ENCODE measurements around the gene LRIG1. TPM values are rescaled to one million over a fixed set of nuclear protein-coding genes. Genes with fewer than 3 reads are reported as not detected.

Gene LRIG1
- total and polyA plus RNA-seq, 10 of the 15 experiments (the other 5 are each of a cell fraction or from before 2014, with no cell fraction given) = 0.84 to 16.4 (median 8.1) TPM

DNA sequence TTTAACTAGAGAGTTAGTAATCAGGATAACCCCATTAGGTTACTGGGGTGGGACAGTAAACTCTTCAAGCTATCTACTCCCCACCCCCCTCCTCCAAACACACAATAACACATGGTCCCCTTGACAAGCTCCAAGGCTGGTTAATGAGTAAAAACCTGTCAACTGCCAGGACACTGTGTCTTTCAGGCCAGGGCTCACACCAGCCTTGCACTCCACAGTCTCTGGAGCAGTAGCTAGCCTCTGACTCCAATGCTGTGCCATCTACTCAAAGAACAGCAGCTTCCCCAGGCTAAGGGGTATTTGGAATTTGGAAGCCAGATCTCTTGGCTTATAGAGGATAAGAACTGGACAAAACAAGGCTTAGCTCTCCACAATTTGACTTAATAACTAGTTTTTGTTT lies 115.8 kb downstream of the LRIG1 start:
- CTCF ChIA-PET = interaction anchor here (1.5 to 2.7 kb wide), 2 partner anchors 9 to 12 kb away, joined by 4 to 7 read pairs; no protein-coding TSS in a partner anchor
- RAD21 ChIA-PET (ENCODE audit: unreplicated experiment) = interaction anchor here (1.7 kb wide), 1 partner anchor 9 kb away, joined by 6 read pairs; no protein-coding TSS in a partner anchor
- intact Hi-C loops (cut with micrococcal nuclease; ENCODE audit: unreplicated experiment) (no loop called here), in situ Hi-C loops (cut with MboI) (no loop called here)
- no peak for FAIRE-seq
- Histone ChIP-seq H3K27ac (ENCODE audit: control insufficient read depth, insufficient read depth) (no peak overlapping the region), H2AFZ (ENCODE audit: control insufficient read depth, low read depth, low read length) (no peak overlapping the region), H3K9me3 (replicated peaks; ENCODE audit: control insufficient read depth, insufficient read depth, low read length) (peaks cover 7% of the 10 kb centered on the region; the same call in 2 of the 3 replicates), H3K79me2 (ENCODE audit: control insufficient read depth, insufficient read depth, low read length) (no peaks in the 10 kb centered on the region), H3K36me3 (ENCODE audit: control insufficient read depth in 2 of 2, insufficient read depth in 2 of 2, low read length in 1 of 2) (peaks cover 0 to 18% of the 10 kb centered on the region in 2 experiments; a peak in 2 of 4 replicates), H4K20me1 (ENCODE audit: control insufficient read depth, insufficient read depth) (no peaks in the 10 kb centered on the region), H3K27me3 (replicated peaks in 1 of 2; ENCODE audit: control insufficient read depth in 2 of 2, insufficient read depth in 2 of 2, low read length in 1 of 2) (no peaks in the 10 kb centered on the region), H3K4me3 (no peak overlapping the region), H3K4me2 (ENCODE audit: control insufficient read depth, insufficient read depth) (no peak overlapping the region), H3K9ac (ENCODE audit: control insufficient read depth, insufficient read depth, low read length) (no peak overlapping the region), H3K4me1 (ENCODE audit: control insufficient read depth, insufficient read depth, low read length) (peaks cover 28% of the 10 kb centered on the region)
- SMC1A ChIA-PET (ENCODE audit: uncharacterized antibody, unreplicated experiment) = interaction anchor here (1.0 to 2.3 kb wide), 6 partner anchors 9 to 108 kb away, joined by 3 to 9 read pairs (median 5); no protein-coding TSS in a partner anchor
- DNase-seq (ENCODE audit: low read depth, low spot score) = no peak
- POLR2A ChIA-PET = no interaction called here
- no TSS peak for BruUV-seq (replicated peaks)
- no peak for ATAC-seq
- TF ChIP-seq ZBTB4 (CRISPR knock-in tag; IDR thresholded peaks at IDR 0.05) = no peak
- TF ChIP-seq ZNF217 (IDR thresholded peaks at IDR 0.05) = no peak
- no peak for TF ChIP-seq ZZZ3 (IDR thresholded peaks at IDR 0.05; ENCODE audit: control insufficient read depth, insufficient read length, low read depth)
- TF ChIP-seq CEBPB (IDR thresholded peaks at IDR 0.05; ENCODE audit: borderline replicate concordance in 1 of 2, low read depth in 2 of 2, low read length in 2 of 2) = no peak
- TF ChIP-seq KDM1A (IDR thresholded peaks at IDR 0.05; ENCODE audit: borderline replicate concordance) = no peak
- no peak for TF ChIP-seq TARDBP (IDR thresholded peaks at IDR 0.05; ENCODE audit: borderline replicate concordance)
- no peak for TF ChIP-seq MYB (IDR thresholded peaks at IDR 0.05; ENCODE audit: borderline replicate concordance, low read depth, low read length)
- no peak for TF ChIP-seq PBX3 (IDR thresholded peaks at IDR 0.05; ENCODE audit: insufficient replicate concordance, low read depth, low read length)
- TF ChIP-seq ZNF274 (IDR thresholded peaks at IDR 0.05; ENCODE audit: insufficient read depth, insufficient read length) = no peak
- TF ChIP-seq IRF4 (IDR thresholded peaks at IDR 0.05; ENCODE audit: low read depth, low read length) = no peak
- TF ChIP-seq TBL1XR1 (IDR thresholded peaks at IDR 0.05; ENCODE audit: low read depth, low read length) = no peak
- no peak for TF ChIP-seq USF1 (IDR thresholded peaks at IDR 0.05; ENCODE audit: borderline replicate concordance, extremely low read length, insufficient read depth, low read depth, low read length)
- TF ChIP-seq, protein P1, sequence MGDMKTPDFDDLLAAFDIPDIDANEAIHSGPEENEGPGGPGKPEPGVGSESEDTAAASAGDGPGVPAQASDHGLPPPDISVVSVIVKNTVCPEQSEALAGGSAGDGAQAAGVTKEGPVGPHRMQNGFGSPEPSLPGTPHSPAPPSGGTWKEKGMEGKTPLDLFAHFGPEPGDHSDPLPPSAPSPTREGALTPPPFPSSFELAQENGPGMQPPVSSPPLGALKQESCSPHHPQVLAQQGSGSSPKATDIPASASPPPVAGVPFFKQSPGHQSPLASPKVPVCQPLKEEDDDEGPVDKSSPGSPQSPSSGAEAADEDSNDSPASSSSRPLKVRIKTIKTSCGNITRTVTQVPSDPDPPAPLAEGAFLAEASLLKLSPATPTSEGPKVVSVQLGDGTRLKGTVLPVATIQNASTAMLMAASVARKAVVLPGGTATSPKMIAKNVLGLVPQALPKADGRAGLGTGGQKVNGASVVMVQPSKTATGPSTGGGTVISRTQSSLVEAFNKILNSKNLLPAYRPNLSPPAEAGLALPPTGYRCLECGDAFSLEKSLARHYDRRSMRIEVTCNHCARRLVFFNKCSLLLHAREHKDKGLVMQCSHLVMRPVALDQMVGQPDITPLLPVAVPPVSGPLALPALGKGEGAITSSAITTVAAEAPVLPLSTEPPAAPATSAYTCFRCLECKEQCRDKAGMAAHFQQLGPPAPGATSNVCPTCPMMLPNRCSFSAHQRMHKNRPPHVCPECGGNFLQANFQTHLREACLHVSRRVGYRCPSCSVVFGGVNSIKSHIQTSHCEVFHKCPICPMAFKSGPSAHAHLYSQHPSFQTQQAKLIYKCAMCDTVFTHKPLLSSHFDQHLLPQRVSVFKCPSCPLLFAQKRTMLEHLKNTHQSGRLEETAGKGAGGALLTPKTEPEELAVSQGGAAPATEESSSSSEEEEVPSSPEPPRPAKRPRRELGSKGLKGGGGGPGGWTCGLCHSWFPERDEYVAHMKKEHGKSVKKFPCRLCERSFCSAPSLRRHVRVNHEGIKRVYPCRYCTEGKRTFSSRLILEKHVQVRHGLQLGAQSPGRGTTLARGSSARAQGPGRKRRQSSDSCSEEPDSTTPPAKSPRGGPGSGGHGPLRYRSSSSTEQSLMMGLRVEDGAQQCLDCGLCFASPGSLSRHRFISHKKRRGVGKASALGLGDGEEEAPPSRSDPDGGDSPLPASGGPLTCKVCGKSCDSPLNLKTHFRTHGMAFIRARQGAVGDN (IDR thresholded peaks at IDR 0.05) = no peak
